SK-N-DZ (cell line): ENCODE measurements around the gene CD151.
A peak's percentile ranks its signal among the peaks of the same experiment; 100 is the strongest.

Experiments
- DNase-seq: peaks from one replicate; pipeline ENCODE4 v3.0.0-alpha.2; 2015; ENCODE audit warnings: low spot score

Gene CD151

DNA sequence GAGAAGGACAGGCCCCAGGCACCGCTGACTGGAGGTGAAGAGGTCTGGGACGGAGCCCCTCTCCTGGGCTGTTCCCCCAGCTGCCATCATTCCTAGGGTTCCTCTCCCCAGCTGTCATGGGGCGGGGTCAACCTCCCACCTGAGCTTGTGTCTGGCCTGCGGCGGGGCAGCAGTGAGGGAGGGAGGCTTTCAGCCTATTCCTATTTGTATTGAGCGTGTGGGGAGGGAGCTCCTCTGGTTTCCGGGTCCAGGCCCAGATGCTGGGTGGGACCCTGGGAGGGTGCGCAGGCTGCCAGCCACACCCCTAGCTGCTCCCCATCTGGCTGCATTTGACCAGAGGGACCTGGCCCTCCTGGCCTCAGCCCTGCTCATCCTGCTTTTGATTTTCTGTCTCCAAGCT, 23.6 kb downstream of the CD151 start:
- DNase-seq, result no peak

DNA sequence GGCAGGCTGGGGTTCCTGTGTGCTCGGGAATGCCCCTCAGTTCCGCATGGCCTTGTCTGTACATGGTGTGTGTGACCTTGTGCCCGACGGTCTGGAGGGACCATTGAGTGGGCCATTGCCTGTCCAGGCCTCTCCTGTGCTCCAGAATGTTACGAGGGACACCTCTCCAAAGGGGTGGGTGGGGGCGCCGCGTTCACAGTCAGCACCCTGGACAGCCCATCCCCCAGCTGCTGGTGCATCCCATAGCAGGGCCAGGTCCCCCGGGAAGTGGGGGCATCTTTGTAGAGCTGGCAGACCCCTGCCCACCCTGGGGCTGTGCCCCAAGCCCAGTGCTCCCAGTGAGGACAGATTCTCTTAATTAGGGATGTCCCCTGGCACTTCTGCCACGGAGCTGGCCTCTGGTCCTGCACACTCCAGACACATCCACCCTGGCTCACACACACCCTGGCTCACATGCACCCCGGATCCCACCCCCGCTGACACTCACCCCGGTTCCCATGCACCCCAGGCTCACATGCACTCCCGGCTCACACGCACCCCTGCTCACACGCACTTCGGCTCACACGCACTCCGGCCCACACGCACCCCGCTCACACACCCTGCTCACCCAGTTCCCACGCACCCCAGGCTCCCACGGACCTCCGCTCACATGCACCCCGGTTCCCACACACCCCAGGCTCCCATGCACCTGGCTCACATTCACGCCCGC, 25.5 kb downstream of the CD151 start:
- no peak for DNase-seq

DNA sequence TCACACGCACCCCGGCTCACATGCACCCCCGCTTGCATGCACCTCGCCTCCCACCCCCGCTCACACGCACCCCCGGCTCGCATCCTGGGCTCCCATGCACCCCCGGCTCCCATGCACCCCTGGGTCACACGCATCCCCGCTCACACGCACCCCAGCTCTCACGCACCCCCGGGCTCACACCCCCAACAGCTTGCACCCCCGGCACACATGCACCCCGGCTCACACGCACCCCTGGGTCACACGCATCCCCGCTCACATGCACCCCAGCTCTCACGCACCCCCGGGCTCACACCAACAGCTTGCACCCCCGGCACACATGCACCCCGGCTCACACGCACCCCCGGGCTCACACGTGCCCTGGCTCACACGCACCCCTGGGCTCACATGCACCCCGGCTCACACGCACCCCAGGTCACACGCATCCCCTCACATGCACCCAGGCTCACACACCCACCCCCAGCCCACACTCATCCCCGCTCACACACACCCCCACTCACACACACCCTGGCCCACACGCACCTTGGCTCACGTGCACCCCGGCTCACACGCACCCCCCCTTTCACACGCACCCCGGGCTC, 26.1 kb downstream of the CD151 start:
- DNase-seq, result no peak

DNA sequence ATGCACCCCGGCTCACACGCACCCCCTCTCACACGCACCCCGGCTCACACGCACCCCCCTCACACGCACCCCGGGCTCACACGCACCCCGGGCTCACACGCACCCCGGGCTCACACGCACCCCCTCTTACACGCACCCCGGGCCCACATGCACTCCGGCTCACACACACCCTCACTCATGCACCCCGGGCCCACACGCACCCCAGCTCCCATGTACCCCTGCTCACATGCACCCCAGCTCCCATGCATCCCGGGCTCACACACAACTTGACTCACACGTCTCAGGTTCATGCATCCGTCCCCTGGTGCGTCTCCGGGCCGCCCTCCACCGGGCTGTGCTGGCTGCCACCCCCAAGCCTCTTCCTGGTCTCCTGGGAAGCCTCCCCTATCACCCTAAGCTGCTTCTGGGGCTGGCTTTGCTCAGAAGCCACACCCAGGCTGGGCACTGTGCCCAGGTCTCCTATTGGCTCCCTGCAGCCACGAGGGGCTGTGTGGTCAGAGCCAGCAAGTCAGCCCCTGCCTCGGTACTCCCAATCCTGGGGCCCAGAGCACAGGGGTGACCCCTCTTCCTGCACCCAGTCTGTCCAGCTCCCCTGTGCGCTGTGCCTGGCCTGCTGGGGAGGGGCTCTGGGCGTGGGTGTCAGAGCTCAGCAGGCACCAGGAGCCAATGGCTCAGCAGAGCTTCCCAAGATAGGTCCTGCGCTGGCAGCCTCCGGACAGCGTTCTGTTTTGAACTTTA, 26.8 kb downstream of the CD151 start:
- DNase-seq, result peak; percentile 67

DNA sequence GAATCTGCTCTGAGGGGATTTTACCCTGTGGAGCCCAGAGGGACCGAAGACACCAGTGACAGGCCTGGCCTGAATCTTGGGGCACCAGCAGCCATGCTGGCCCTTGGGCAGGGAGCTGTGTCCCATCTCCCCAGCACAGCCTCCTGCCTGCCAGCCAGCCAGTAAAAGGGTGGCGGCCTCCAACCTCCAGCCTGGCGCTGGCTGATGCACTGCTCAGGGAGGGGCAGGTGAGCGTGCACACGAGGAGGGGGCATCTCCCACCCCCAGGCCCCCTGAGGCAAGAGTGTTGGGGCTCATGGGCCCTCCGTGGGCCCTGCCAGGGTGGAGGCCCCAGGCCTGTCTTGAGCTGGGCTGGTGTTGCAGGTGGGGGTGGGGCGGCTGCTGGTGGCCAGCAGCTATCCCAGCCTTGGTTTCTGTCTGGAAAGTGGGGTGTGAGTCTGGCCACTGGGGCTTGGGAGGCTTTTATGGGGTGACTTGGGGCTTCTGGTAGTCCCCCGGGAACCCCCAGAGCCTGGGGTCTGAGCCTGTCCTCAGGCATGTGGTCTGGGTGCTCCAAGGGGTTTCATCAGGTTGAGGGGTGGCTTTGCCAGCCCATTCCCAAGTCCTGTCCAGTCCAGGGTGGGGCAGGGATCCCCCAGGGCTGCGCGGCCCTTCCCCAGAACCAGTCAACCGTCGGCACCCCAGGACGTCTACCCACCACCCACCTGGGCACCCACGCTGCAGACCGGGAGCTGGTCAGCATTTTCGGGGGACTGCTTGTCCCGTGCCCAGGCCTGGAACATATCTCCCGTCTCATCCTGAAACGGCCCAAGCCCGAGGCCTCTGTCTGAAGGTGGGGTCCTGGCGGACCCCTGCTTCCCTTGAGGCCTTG, 27.7 kb downstream of the CD151 start:
- DNase-seq, result no peak

DNA sequence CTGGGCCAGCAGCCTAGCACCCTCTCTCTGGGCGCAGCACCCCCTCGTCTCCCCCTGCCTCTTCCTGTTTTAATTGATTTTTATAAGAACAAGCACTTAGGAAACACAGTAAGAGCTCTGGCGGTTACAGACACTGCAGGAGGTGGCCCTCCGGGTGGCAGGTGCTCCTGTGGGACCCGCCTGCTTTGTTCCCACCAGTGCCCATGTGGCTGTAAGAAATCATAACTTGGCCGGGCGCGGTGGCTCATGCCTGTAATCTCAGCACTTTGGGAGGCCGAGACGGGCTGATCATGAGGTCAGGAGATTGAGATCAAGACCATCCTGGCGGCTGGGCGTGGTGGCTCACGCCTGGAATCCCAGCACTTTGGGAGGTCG, 28.3 kb downstream of the CD151 start:
- no peak for DNase-seq

DNA sequence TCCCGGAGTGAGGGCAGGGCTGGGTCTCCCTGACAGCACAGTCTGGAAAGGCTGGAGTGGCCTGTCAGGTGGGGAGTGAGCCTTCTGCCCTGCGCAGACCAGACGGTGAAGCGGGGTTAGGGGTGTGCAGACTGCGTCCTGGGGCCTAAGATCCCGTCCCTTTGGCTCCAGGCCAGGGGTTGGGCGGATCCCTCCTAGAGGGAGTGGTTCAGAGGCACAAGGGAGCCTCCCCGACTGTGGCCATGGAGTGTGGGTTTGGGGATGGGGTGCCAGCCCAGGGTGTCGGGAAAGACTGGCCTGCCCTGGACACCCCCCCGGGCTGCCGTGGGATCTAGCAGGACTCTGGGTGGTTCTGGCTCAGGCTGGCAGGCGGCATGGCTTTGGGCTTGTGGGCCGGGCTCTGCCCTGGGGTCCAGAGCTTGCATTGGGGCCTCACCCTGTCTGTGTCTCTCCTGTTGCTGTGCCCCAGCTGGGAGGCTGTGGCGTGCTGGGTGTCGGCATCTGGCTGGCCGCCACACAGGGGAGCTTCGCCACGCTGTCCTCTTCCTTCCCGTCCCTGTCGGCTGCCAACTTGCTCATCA, 29.4 kb downstream of the CD151 start:
- peak; percentile 82 for DNase-seq

DNA sequence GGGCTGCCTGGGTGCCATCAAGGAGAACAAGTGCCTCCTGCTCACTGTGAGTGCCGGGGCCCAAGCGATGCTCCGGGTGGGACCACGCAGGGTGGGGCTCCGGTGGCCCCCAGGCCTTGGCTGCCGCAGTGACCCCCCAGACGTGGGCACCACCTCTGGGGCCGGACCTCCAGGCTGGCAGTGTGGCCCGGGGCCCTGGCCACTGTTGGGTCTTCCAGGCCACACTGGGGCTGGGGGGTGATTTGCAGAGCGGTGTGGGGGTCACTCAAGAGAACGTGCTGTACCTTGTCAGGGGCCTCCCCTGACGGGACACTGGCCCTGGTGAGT, 29.9 kb downstream of the CD151 start:
- no peak for DNase-seq

DNA sequence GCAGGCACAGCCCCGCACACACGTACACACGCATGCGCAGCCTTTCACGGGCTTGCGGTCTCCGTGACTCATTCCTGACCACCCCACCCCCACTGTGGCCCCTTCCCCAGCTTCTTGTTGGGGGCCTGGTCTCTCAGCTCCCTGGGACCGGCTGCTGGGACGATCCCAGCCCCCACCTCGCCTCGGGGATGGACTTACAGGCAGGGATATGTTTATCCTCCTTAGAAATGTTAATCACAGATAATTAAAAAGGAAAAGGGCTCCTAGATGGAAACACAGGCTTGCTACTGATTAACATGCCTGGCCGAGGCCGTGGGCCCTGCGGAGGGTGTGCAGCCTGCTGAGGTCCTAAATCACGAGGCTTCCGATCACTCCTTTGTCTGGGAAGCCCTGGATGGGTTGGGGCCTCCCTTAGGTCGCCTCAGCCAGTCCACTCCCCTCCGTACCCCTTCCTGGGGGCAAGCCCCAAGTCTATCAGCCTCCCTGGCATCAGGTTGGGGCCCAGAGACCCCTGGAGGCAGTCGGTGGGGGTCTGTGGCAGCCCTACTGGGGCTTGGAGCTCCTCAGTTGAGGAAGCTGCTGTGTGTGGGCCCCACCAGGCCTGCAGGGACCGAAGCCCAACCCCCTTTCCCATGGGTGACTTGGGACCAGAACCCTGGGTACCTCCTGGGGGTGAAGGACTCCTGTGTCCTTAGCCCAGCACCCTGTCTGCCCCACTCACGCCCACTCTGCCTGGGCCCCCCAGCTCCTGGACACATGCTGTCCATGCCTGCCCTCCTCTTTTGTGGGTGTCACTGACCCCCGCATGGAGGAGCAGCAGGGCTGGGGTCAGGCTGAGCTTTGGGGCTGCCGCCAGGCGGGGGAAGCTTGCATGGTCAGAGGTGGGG, 30.5 kb downstream of the CD151 start:
- no peak for DNase-seq

DNA sequence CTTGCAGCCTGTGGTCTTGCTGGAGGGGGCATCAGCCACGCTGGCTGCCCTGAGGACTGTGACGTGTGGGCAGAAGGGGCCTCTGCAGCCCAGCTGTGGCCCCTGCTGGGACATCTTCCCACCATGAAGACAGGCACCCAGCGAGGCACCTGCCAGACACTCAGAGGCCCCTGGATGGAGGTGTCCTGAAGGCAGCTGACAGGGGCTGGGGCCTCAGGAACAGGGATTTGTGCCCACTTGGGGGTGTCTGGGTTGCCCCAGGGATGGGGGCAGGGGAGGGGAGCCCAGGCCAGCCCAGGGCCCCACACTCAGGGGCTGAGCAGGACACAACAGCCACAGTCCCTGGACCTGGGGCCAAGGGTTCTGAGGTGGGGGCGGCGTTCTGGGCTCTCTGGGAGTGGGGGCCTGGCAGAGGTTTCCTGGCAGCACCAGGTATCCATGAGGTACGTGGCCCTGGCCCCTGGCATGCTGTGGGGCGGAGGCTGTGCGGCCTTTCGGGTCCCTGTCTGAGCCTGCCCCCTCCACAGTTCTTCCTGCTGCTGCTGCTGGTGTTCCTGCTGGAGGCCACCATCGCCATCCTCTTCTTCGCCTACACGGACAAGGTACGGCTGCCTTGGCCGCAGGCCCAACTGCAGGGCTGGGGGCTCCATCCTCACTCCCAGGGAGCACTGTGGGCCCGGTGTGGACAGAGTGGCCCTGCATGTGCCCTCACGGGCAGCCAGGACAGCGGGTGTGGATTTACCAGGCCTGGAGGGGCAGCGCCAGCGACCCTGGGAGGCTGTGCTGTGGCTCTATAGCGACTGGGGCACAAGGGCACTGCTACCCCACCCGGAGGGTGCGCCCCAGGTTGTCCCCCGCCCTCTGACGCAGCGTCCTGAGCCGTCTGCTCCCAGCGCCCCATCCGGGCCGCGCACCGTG, 31.4 kb downstream of the CD151 start:
- DNase-seq, result no peak

DNA sequence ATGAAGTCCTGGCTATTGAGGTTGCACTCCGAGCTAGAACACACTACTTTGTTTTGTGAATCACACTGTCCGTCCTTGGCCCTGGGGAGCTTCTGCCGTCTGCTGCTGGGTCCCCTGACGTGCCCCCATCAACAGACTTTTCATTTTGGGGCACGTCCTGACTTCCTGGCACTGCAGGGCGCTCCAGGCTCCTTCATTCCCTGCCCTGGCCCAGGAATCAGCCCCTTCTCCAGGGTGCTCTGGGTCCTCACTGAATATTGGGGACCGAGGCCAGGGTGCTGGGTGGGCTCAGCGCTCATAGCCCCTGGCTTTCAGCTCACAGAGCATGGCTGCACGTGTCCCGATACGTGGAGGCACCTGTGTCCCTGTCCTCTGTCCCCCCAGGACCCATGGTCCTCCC, 32.1 kb downstream of the CD151 start:
- no peak for DNase-seq

DNA sequence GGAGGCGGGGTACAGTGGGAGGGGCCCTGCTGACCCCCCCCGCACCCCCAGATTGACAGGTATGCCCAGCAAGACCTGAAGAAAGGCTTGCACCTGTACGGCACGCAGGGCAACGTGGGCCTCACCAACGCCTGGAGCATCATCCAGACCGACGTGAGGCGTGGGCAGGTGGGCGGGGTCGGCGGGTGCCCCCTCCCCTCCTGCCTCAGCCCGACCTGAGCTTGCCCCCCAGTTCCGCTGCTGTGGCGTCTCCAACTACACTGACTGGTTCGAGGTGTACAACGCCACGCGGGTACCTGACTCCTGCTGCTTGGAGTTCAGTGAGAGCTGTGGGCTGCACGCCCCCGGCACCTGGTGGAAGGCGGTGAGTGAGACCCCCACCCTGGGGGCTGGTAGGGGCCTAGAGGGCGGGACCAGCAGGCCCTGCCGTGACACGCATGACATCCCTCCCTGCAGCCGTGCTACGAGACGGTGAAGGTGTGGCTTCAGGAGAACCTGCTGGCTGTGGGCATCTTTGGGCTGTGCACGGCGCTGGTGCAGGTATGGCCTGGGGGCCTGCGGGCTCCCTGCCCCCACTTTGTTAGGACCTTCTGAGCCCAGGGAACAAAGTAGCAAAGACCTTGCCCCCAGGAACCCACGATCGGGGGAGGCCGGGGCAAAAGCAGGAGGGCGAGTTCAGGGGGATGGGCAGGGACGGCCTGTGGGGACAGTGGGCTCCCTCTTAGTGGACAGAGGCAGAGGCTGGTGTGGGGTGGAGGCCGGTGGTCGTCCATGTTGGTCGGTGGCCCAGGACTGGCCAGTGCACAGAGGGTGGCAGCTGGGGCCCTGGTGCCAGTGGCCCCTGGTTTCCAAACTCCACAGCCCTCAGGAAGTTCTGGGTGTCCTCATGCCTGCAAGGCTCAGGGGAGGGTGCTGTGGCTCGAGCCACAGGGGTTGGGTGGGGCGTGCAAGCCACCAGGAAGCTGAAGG, 33.0 kb downstream of the CD151 start:
- no peak for DNase-seq

DNA sequence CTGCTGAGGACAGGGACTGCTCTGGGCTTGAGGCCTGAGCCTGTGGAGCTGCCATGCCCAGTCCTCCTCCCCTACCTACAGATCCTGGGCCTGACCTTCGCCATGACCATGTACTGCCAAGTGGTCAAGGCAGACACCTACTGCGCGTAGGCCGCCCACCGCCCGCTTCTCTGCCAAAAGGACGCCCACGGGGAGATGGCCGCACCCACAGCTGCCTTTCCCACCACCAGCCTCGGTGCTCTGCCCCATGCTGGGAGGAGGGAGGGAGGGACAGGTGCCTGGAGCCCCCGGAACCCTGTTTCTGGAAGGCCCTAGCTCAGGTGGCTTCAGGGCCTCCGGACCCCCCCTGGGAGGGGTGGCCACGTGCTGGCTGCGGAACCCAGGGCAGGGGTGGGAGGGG, 33.7 kb downstream of the CD151 start:
- DNase-seq, result no peak

DNA sequence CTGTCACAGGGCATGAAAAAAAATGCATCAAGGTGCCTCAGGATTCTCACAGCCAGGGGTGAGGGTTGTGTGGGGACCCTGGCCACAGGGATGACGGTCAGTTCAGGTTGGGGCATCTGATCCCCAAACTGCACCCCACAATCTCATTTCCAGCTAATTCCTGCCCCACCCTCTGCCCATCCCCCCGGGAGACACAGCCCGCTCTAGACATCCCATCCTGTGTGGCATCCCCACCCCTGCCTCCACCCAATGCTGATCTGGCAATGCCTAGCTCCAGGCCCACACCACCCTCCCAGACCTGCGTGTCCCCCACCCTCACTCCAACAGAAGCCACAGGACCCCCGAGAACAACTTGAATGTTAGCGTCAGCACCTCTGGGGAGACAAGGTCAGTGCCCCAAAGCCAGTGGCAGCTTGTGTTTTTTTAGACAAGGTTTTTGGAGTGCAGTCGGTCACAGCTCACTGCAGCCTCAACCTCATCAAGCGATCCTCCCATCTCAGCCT, 35.2 kb downstream of the CD151 start:
- no peak for DNase-seq

DNA sequence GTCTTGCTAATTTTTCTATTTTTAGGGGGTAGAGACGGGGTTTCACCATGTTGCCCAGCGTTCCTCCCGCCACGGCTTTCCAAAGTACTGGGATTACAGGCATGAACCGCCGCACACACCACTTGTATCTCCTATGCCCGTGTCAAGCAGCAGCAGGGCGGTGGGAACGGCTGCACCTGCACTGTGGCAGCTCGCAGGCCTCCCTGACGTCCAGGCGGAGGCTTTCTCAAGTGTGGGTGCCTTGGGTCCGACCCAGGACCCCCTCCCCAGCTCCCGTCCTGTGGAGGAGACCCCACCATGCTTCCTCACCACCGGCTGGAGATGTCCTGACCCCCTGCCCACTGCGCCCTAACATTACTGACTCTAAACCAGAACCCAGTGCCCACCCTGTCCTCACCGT, 35.6 kb downstream of the CD151 start:
- DNase-seq, result no peak

DNA sequence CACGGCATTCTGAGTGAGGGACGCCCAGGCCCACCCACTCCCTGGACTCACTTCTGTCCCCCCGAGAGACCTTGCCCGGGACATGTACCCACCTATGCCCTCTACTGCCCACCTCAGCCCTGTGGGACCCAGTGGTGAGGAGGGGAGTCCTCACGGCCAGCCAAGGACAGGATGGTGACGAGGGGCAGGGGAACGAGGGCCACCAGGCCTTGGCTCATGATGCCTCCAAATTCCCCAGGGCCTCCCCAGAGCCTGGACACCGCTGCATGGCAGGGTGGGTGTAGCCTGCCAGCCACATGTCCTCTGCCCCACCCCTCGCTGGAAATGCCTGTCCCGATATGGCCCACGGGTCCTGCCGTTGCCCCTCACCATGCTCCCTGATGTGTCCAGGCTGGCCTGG, 36.0 kb downstream of the CD151 start:
- no peak for DNase-seq

DNA sequence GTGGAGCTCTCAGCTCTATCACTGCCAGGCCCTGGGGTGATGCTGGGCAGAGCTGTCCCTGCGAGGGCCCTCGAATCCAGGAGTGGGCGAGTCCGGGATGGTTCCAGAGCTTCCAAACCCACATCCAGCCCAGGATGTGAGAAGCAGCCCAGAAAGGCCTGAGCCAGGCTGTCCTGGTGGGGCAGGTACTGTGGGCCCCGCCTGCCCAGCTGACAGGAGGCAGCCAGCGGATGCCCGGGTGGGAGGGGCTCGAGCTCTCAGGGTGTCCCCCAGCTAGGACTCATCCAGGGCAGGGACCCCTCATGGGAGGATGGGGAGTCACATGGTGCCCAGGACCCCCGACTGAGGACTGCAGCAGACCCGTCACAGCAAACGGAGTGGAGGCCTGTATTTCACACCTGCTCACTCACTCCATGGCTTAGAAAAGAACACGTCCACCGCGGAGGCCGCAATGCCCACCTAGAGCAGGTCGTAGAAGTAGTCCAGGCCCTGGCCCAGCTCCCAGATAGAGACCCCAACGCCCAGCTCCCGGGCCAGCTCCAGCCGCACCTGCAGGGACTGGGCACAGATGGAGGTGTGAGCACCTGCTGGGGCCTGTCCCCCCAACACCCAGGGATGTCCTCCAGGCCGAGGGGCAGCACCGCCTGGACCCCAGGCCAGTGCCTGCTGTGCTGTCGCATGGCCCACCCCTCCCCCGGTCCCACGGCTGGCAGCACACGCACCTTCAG, 36.8 kb downstream of the CD151 start:
- DNase-seq, result no peak

DNA sequence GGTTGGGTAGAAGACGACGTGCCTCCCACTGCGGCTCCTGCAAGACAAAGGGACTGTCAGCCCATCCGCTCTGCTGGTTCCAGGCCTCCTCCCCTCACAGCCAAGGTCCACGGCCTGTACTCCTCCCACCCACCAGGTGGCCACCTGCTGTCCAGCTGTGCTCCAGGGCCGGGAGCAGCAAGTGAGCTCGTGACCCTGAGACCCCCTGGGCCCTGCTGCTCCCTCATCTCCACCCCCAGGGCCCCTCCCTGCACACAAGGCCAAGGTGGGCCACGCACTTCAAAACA, 37.3 kb downstream of the CD151 start:
- peak; percentile 45 for DNase-seq
